Measurements from ENCODE around the gene RBM15B. TPM values are rescaled to one million over a fixed set of nuclear protein-coding genes. Genes with fewer than 3 reads are reported as not detected.
"Not testable (repeated sequence)": the region's sequence is repeated elsewhere in the genome, so short reads cannot be mapped to it uniquely, and the experiment has no call there.

RBM15B gene
- polyA plus RNA-seq, 3 donors, result 38.2 to 40.7 (median 40.2) TPM

DNA sequence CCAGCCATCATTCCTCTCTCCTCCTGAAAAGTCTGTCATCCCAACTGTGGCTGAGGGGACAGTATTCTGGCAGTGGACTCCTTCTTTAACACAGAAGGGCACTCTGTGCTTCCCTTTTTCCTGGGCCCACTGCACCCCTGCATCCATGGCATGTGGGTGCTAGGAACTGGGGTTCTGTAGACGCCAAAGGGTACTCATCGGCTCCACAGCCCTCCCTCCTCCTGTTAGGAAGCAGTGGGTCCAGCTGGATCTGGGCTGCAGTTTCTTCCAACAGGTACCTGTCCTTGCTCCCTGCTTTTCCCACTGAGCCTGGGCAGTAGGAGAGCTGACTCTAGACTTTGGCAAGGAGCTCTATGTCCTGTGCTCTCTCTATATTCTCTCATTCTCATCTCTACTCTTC, 12.4 kb upstream of the RBM15B start:
- no peak for DNase-seq (ENCODE audit: low read depth in 3 of 3, low spot score in 2 of 3)

- DNase-seq (ENCODE audit: low read depth in 3 of 3, low spot score in 2 of 3), result no peak
These were observed 11.8 kb upstream of the RBM15B start for GRCh38 chr3:51379301-51379700.

DNA sequence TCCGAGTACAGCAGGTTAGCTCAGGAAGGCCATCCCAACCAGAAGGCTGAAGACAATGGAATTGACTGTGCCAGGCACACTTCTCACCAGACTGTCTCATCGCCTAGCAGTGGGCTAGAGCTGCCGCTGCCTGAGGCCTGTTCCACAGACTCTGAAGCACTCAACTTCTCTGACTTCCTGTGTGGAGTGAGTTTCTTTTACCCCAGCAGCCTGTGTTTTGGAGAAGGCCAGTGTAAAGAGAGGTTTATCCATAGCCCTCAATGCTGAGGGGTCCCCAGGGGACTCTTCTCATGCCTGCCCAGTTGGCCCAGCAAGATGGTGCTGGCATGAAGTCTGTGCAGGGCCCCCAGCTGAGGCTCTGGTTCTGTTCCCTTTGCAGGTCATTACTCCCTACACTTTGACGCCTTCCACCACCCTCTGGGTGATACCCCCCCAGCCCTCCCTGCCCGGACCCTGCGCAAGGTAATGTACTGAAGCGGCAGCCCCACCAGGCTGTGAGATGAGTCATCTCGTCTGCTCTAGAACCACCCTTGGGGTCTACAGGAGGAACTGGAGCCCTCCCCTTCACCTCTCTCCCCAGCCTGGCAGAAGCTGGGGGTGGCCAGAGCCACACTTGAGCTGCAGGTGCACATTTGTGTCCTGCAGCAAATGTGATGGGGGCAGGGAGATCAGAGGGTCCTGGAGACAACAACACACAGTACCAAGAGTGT, 11.2 kb upstream of the RBM15B start:
- DNase-seq (ENCODE audit: low read depth in 3 of 3, low spot score in 2 of 3), result no peak

- DNase-seq (ENCODE audit: low read depth in 3 of 3, low spot score in 2 of 3), result no peak
These were observed 10.3 kb upstream of the RBM15B start for GRCh38 chr3:51380601-51381332.

DNA sequence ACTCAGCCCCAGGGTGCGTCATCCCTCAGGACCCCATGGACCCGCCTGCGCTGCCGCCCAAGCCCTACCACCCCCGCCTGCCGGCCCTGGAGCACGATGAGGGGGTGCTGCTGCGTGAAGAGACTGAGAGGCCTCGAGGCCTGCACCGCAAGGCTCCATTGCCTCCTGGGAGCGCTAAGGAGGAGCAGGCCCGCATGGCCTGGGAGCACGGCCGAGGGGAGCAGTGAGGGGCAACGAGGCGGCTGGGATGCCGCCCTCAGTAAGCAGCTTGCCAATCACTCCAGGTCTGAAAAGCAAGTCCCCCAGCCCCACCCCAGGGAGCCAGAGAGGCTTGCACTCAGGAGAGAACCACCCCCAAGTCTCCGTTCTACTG, 9.8 kb upstream of the RBM15B start:
- DNase-seq (ENCODE audit: low read depth in 3 of 3, low spot score in 2 of 3), result no peak

DNA sequence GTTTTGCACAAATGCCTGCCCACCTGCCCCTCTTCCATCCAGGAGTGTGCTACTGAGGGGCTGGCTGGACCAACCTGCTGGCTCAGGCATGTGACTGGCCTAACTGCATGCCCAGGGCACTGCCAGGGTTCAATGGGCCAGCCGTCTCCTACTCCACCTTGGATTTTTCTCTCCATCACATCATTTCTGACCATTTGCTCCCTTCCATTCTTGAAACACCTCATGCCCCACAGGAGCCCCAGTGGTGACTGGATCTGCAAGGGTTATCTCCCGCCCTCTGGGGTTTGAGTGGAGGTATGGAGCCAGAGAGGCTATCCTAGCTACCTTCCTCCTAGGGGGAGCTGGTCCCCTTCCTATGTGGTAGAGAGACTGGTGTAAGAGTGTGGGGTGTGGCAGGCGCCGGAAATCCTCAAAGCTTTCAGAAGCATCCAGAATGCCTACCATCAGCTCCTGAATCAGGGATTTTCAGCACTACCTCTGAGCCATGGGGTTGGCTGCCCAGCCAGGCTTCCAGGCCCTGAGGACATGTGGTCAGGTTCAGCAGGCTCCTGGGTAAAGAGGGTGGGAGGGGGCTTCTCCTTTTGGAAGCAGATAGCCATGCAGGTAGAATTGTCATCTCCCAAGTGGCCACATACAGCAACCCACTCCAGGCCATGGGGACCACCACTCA, 8.9 kb upstream of the RBM15B start:
- no peak for DNase-seq (ENCODE audit: low read depth in 3 of 3, low spot score in 2 of 3)

- DNase-seq (ENCODE audit: low read depth in 3 of 3, low spot score in 2 of 3), result no peak
These were observed 8.0 kb upstream of the RBM15B start for GRCh38 chr3:51382947-51383578.

DNA sequence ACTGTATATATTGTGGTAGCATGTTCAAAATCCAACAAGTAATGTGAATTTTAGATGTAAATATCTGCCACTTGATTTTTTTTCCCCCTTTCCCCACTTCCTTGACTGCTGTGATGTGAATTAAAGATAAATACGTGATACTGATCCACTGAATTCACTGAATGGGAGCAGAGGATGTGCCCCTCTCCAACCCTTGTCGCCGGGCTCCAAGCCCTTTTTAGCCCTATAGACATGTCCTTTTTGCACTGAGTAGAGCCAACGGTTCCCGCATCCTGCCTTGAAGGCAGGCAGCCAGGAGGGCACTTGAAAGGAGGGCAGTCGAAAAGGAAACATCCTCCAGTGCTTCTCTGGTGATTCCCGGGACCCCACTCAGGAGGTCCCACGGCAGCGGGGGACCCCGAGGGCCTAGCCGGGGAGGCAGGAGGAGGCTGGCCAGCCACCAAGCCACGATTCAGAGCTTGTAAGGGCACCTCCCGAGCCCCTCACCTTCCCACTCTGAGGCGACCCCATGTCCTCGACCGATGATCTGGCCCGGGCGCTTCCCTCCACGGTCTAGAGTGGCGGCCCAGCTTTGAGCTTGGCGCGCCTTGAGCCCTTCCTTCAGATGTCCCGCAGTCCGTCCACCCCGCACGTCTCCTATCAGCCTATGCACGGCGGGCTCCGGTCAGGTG, 6.9 kb upstream of the RBM15B start:
- DNase-seq (ENCODE audit: low read depth in 3 of 3, low spot score in 2 of 3), result peak in 1 of 3 donors; percentile 31

- DNase-seq (ENCODE audit: low read depth in 3 of 3, low spot score in 2 of 3), result peak; percentile 87 to 95 (median 93)
These were observed 6.2 kb upstream of the RBM15B start, which contains the start of gene MANF for GRCh38 chr3:51384726-51385473. Gene MANF (plus strand): TSS chr3:51385291. CDS start chr3:51385343, 52 bp downstream.

DNA sequence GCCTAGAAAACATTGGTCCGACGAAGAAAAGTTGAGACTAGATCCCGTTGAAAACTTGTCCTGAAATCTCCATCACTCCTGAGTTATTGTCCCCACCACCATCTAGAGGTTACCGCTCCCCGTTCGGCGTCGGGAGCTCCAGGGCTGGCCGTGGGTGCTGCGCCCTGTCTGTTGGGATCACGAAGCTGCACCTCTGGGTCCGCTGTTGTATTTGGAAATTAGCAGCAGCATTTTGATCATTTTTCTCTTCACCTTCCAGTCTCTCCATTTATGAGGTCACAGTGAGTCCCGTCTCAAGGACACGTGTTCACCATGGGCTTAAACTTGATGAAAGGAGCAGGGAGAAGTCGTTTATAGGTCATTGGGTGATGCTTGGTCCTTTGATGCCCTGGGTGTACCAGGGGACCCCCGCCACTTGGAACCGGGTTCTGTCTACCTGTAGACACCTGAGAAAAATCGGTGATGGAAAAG, 5.4 kb upstream of the RBM15B start:
- DNase-seq (ENCODE audit: low read depth in 3 of 3, low spot score in 2 of 3), result no peak

GRCh38 chr3:51386159-51386851, 4.8 kb upstream of the RBM15B start:
- DNase-seq (ENCODE audit: low read depth in 3 of 3, low spot score in 2 of 3), result no peak

GRCh38 chr3:51386852-51387229, 4.2 kb upstream of the RBM15B start:
- no peak for DNase-seq (ENCODE audit: low read depth in 3 of 3, low spot score in 2 of 3)

DNA sequence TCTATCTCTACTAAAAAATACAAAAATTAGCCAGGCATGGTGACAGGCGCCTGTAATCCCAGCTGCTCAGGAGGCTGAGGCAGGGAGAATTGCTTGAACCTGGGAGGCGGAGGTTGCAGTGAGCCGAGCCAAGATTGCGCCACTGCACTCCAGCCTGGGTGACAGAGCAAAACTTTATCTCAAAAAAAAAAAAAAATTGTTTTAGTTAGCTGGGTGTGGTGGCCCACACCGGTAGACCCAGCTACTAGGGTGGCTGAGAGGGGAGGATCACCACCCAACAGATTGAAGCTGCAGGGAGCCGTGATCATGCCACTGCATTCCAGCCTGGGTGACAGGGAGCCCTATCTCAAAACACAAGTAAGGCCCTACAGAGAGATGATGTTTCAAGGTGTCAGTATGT, 3.8 kb upstream of the RBM15B start:
- DNase-seq (ENCODE audit: low read depth in 3 of 3, low spot score in 2 of 3), result not testable (repeated sequence)

DNA sequence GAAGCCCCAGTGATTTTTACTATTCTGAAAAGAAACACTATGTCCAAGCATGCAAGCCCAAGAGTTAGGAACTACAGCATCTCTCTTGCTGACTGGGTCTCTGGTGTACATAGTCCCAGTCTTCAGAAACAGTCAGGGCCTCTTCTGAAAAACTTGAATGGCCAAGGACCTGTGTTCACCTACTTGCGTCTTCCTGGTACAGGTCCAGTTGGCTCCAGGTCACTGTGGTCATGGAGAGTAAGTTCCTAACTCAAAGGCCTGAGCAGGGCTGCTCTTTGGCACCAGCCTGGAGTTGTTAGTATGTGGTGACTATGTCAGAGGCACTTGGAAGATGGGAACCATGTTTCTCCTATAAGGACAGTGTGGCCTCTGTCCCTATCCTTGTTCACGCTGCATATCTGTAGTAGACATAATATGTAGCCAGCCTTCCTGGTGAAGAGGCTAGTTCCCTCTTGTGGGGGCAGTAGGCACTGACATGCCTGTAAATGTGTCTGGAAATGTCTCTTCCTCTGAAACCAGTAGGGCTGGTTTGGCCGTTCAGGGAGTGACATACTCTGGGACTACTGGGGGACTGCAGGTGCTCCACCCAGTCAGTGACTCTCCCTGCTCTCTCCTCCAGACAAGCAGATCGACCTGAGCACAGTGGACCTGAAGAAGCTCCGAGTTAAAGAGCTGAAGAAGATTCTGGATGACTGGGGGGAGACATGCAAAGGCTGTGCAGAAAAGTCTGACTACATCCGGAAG, 2.6 kb upstream of the RBM15B start:
- no peak for DNase-seq (ENCODE audit: low read depth in 3 of 3, low spot score in 2 of 3)

DNA sequence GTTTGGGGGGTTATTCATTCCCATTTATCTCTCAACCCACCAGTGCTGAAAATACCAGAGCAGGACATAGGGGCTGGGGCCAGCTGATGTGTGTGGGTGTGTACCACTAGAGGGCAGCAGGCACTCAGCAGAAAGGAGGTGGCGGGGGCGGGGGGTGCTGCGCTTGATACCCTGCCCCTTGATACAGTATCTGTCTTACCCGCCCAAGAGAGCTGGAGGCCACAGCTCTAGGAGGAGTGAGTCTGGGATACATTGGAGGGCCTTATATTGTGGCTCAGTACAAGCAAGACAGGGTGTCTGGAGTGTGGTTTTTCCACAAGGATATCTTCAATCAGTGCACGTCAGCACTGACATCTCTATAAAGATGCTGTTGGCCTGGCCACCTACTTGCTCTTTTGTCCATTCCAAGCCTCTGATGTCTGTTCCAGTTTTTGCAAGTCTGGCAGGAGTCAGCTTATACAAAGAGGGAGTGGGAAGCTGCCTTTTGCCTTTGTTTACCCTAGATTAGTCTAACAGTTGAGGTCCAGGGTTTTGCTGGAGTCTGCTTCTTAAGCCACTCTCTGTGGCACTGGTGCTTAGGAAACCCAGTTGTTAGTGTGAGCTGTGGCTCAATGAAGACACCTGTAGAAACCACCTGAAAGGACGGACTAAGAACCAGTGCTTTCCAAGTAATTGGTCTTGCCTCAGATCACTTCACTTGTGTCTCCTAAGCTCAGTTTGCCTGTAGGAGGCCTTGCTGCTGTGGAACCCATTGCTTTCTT, 1.5 kb upstream of the RBM15B start:
- no peak for DNase-seq (ENCODE audit: low read depth in 3 of 3, low spot score in 2 of 3)

DNA sequence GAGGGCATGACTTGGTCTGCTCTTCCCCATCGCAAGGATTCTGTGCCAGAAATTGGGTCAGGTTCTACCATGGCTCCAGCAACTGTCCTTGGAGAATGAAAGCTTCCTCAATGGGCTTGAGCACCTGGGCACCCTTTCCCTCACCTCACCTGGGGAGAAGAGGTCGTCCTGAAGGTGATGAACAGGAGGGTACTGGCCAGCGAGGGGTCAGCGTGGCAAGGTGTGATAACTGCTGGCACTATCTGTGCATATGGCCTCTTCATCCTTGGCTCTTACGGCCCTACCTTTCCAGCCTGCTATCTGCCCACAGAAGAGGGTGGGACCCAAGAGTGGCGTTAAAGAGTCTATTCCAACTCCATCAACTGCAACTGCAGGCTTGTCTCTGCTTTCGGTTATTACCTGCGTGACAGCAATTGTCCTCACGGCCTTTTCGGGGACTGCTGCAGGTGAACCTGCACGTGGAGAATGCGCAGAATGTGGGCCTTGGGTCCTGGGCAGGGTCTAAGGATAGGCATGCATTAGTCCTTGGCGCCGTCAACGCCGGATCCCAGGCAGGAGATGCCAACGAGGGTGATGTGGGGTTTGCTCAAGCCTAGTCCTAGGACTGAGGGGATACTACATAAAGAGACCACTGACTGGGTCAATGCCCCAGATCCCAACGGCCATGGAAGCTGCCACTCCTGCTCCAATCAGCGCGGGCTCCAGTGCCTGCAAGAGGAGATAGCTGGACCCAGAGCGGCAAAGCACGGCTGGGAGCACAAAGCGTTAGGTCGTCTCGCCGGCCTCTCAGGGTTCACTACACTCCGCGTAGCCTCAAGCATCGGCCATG, 625 bp upstream of the RBM15B start:
- DNase-seq (ENCODE audit: low read depth in 3 of 3, low spot score in 2 of 3), result no peak

All from right renal cortex interstitium (tissue), 3 donors.